NT2/D1 (cell line): ENCODE data around the gene SGMS2.

Source experiments
- YY1 ChIP-seq: IDR thresholded peaks from 2 replicates; pipeline ENCODE4 v1.6.1; 2011; ENCODE audit not compliant: insufficient read length, insufficient read depth
- ZNF274 ChIP-seq: IDR thresholded peaks from 2 replicates; pipeline ENCODE4 v1.6.1; 2011; ENCODE audit warnings: mild to moderate bottlenecking, low read depth, low read length

GRCh38 chr4:107791902-107792301 is 32.8 kb upstream of the SGMS2 start:
- TF ChIP-seq ZNF274 = no peak
- no peak for TF ChIP-seq YY1
